ENCODE results near the gene EHD1. TPM values are rescaled to one million over a fixed set of nuclear protein-coding genes. Genes with fewer than 3 reads are reported as not detected.

EHD1 gene
- total and polyA plus RNA-seq, 2 experiments from 2014 or later = 70.0 to 119 TPM

- H3K4me1 ChIP-seq (ENCODE audit: low read depth) = peaks cover 12% of the 10 kb centered on the region
- no peaks in the 10 kb centered on the region for H3K9me3 ChIP-seq (ENCODE audit: low read depth)
- peak within 1 kb of the TSS; percentile 84 for H3K27ac ChIP-seq
- no peak for TF ChIP-seq CTCF (IDR thresholded peaks at IDR 0.05; ENCODE audit: low read depth, low read length)
- peaks cover 9% of the 10 kb centered on the region for H3K36me3 ChIP-seq
- DNase-seq (ENCODE audit: low read depth in 1 of 2, low spot score in 1 of 2) = peak; percentile 99 to 100
- H3K27me3 ChIP-seq = no peaks in the 10 kb centered on the region
- H3K4me3 ChIP-seq = peak within 1 kb of the TSS; percentile 75
Observed at GRCh38 chr11:64916775-64917662, 38.6 kb upstream of the EHD1 start, which contains the start of gene ATG2A. Gene ATG2A (minus strand): TSS chr11:64917209. CDS start chr11:64917135, 74 bp downstream.

- Histone ChIP-seq H3K4me1 (ENCODE audit: low read depth) (peaks cover 12% of the 10 kb centered on the region), H3K4me3 (peak overlapping the region; percentile 75), H3K36me3 (peaks cover 15% of the 10 kb centered on the region), H3K9me3 (ENCODE audit: low read depth) (no peaks in the 10 kb centered on the region), H3K27me3 (no peaks in the 10 kb centered on the region), H3K27ac (peak overlapping the region; percentile 70)
- DNase-seq (ENCODE audit: low read depth in 1 of 2, low spot score in 1 of 2) = peak in 1 of 2 donors; percentile 53
- no peak for TF ChIP-seq CTCF (IDR thresholded peaks at IDR 0.05; ENCODE audit: low read depth, low read length)
Observed at GRCh38 chr11:64916040-64916774, 37.8 kb upstream of the EHD1 start.

- H3K4me3 ChIP-seq = peak overlapping the region; percentile 75
Observed at GRCh38 chr11:64915376-64915887, 37.0 kb upstream of the EHD1 start.

GRCh38 chr11:64914123-64914522 lies 35.7 kb upstream of the EHD1 start:
- TF ChIP-seq CTCF (IDR thresholded peaks at IDR 0.05; ENCODE audit: low read depth, low read length) = no peak

More at GRCh38 chr11:64915376-64915887, 37.0 kb upstream of the EHD1 start:
- DNase-seq (ENCODE audit: low read depth in 1 of 2, low spot score in 1 of 2) = peak in 1 of 2 donors; percentile 35
- H3K4me1 ChIP-seq (ENCODE audit: low read depth) = peaks cover 12% of the 10 kb centered on the region
- H3K27me3 ChIP-seq = no peaks in the 10 kb centered on the region
- H3K9me3 ChIP-seq (ENCODE audit: low read depth) = no peaks in the 10 kb centered on the region
- no peak for TF ChIP-seq CTCF (IDR thresholded peaks at IDR 0.05; ENCODE audit: low read depth, low read length)
- H3K36me3 ChIP-seq = peaks cover 18% of the 10 kb centered on the region
- H3K27ac ChIP-seq = peak overlapping the region; percentile 70

GRCh38 chr11:64913171-64913727 lies 34.8 kb upstream of the EHD1 start:
- peaks cover 26% of the 10 kb centered on the region for H3K36me3 ChIP-seq
- TF ChIP-seq CTCF (IDR thresholded peaks at IDR 0.05; ENCODE audit: low read depth, low read length) = no peak

More at GRCh38 chr11:64914123-64914522, 35.7 kb upstream of the EHD1 start:
- Histone ChIP-seq H3K27ac (no peak overlapping the region), H3K4me3 (no peak overlapping the region), H3K4me1 (ENCODE audit: low read depth) (peaks cover 12% of the 10 kb centered on the region), H3K9me3 (ENCODE audit: low read depth) (no peaks in the 10 kb centered on the region), H3K27me3 (no peaks in the 10 kb centered on the region), H3K36me3 (peaks cover 21% of the 10 kb centered on the region)
- no peak for DNase-seq (ENCODE audit: low read depth in 1 of 2, low spot score in 1 of 2)

More at GRCh38 chr11:64913171-64913727, 34.8 kb upstream of the EHD1 start:
- Histone ChIP-seq H3K27ac (no peak overlapping the region), H3K9me3 (ENCODE audit: low read depth) (no peaks in the 10 kb centered on the region), H3K4me3 (no peak overlapping the region), H3K27me3 (no peaks in the 10 kb centered on the region), H3K4me1 (ENCODE audit: low read depth) (peaks cover 12% of the 10 kb centered on the region)
- DNase-seq (ENCODE audit: low read depth in 1 of 2, low spot score in 1 of 2) = no peak
